Neural cell (in vitro differentiated cells): ENCODE results near the gene RRN3. TPM values are rescaled to one million over a fixed set of nuclear protein-coding genes. Genes with fewer than 3 reads are reported as not detected.
"Not testable (repeated sequence)": the region's sequence is repeated elsewhere in the genome, so short reads cannot be mapped to it uniquely, and the experiment has no call there.

Experiments
- H2AFZ ChIP-seq: fragments of 200-600, 300-800 bp; sonication (generic), shearing (Covaris generic); 2 replicates; pipeline ENCODE4 v1.6.0; 2014; ENCODE audit warnings: low read depth, mild to moderate bottlenecking, antibody characterized with exemption, low read length, moderate library complexity
- H3F3A ChIP-seq: fragments of 200-600 bp; shearing (Covaris generic); 2 replicates; pipeline ENCODE4 v1.6.1; 2016; ENCODE audit warnings: mild to moderate bottlenecking, moderate library complexity, mixed read lengths, antibody characterized with exemption, low read length; ENCODE audit not compliant: insufficient read depth, poor library complexity, severe bottlenecking
- H3K27ac ChIP-seq: fragments of 200-600, 300-800 bp; sonication (generic), shearing (Covaris generic); 2 replicates; pipeline ENCODE4 v1.5.1; 2014; ENCODE audit warnings: mild to moderate bottlenecking, low read length, moderate library complexity
- H3K27me3 ChIP-seq: fragments of 300-800, 200-600 bp; sonication (generic), shearing (Covaris generic); 2 replicates; pipeline ENCODE4 v1.6.0; 2014; ENCODE audit warnings: mild to moderate bottlenecking, low read depth, low read length, moderate library complexity; ENCODE audit not compliant: insufficient read depth
- H3K36me3 ChIP-seq: fragments of 300-800, 200-600 bp; sonication (generic), shearing (Covaris generic); 2 replicates; pipeline ENCODE4 v1.5.1; 2014; ENCODE audit warnings: mild to moderate bottlenecking, antibody characterized with exemption, low read length, moderate library complexity; ENCODE audit not compliant: insufficient read depth
- H3K4me2 ChIP-seq: fragments of 300-800, 200-600 bp; sonication (generic), shearing (Covaris generic); 2 replicates; pipeline ENCODE4 v1.6.0; 2014; ENCODE audit warnings: mild to moderate bottlenecking, low read length
- H3K4me3 ChIP-seq: fragments of 300-800, 200-600 bp; sonication (generic), shearing (Covaris generic); 2 replicates; pipeline ENCODE4 v1.5.1; 2014; ENCODE audit warnings: mild to moderate bottlenecking, low read length, moderate library complexity
- H3K79me2 ChIP-seq: fragments of 200-600 bp; shearing (Covaris generic); replicated peaks from 2 replicates; pipeline ENCODE4 v1.6.0; 2014; ENCODE audit warnings: mild to moderate bottlenecking, low read length, moderate library complexity; ENCODE audit not compliant: insufficient read depth
- H3K9ac ChIP-seq: fragments of 300-800, 200-600 bp; sonication (generic), shearing (Covaris generic); 2 replicates; pipeline ENCODE4 v1.6.1; 2016; ENCODE audit warnings: mild to moderate bottlenecking, low read length, mixed read lengths
- H3K9me2 ChIP-seq: fragments of 200-600 bp; shearing (Covaris generic); 2 replicates; pipeline ENCODE4 v1.6.1; 2016; ENCODE audit warnings: mild to moderate bottlenecking, low read length, mixed read lengths; ENCODE audit not compliant: insufficient read depth
- H3K9me3 ChIP-seq: fragments of 200-600, 300-800 bp; sonication (generic), shearing (Covaris generic); 2 replicates; pipeline ENCODE4 v1.6.1; 2016; ENCODE audit warnings: mild to moderate bottlenecking, mixed run types, low read length, moderate library complexity, mixed read lengths
- H4K20me1 ChIP-seq: fragments of 200-600 bp; shearing (Covaris generic); 2 replicates; pipeline ENCODE4 v1.6.1; 2016; ENCODE audit warnings: mild to moderate bottlenecking, mixed run types; ENCODE audit not compliant: insufficient read depth
- EP300 ChIP-seq: fragments of 450-650 bp; conservative IDR thresholded peaks from 2 replicates; pipeline ENCODE4 v1.6.1; 2014; ENCODE audit warnings: antibody characterized with exemption, mild to moderate bottlenecking, moderate library complexity; ENCODE audit not compliant: poor library complexity, severe bottlenecking
- POLR2AphosphoS5 ChIP-seq: IDR thresholded peaks from 2 replicates; pipeline ENCODE4 v1.6.1; 2012
- RAD21 ChIP-seq: fragments of 450-650 bp; conservative IDR thresholded peaks from 2 replicates; pipeline ENCODE4 v1.6.1; 2014; ENCODE audit warnings: antibody characterized with exemption, mild to moderate bottlenecking, moderate library complexity
- SMC3 ChIP-seq: fragments of 450-650 bp; conservative IDR thresholded peaks from 2 replicates; pipeline ENCODE4 v1.6.1; 2014; ENCODE audit warnings: antibody characterized with exemption, mild to moderate bottlenecking, moderate library complexity; ENCODE audit not compliant: poor library complexity
- polyA plus RNA-seq: library from polyadenylated mRNA; depleted of rRNA; stranded (reverse); fragments of >200 nt; gene quantifications from 2 replicates; pipeline ENCODE4 v1.2.3, GENCODE V29; 2014

RRN3 gene
- polyA plus RNA-seq, 1 donor from 2014 or later, result 95.4 TPM

- Histone ChIP-seq H4K20me1 (no peaks in the 10 kb centered on the region), H3K79me2 (no peaks in the 10 kb centered on the region), H3K9me3 (no peaks in the 10 kb centered on the region), H3K4me2 (no peak overlapping the region), H3K27ac (no peak overlapping the region), H3F3A (no peaks in the 10 kb centered on the region), H3K9ac (no peak overlapping the region), H2AFZ (no peak overlapping the region), H3K27me3 (no peaks in the 10 kb centered on the region), H3K4me3 (no peak overlapping the region), H3K9me2 (no peaks in the 10 kb centered on the region), H3K36me3 (no peaks in the 10 kb centered on the region)
- TF ChIP-seq SMC3 (no peak), POLR2AphosphoS5 (no peak), EP300 (no peak), RAD21 (no peak)
These were observed 47.5 kb upstream of the RRN3 start for GRCh38 chr16:15141586-15141985.

DNA sequence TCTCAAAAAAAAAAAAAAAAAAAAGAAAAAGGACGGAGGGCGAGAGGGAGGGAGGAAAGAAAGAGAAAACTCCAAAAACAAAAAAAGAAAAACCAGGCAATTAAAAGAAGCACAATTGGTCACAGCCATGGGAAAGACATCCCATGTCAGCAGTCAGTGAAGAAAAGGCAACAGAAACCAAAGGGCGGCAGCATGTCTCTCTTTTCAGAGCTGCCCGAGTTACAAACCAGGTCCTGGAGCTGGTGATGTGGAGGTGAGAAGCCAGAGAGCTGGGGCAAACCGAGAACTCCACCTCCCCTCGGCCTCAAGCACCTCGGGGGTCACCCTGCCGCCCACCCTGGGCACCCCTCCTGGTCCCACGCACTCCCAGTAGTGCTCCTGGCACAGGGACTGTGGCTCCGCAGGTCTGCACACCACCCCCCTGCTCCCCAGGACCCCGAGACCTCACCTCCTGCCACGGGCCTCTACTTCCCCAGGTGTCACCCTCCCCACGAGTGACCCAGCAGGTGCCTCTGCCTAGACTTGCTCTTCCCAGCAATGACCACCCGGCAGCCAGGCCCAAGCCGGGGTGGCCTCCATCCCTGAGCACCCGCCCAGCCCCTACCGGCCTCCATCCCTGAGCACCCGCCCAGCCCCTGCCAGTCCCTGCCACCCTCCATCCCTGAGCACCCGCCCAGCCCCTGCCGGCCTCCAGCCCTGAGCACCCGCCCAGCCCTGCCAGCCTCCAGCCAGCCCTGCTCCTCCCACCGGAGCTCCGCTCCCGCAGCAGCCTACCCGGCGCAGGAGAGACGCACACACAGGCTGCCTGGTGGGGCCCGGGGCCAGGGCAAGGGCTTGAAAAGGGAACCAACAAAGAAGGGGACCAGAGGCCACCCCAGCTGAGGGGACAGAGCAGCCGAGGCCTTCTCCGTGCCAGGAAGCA, 46.6 kb upstream of the RRN3 start:
- H3K27ac ChIP-seq, H3K79me2 ChIP-seq, H2AFZ ChIP-seq, H4K20me1 ChIP-seq, H3K9me3 ChIP-seq, H3K9ac ChIP-seq, H3K36me3 ChIP-seq, H3F3A ChIP-seq, H3K9me2 ChIP-seq, H3K27me3 ChIP-seq, H3K4me3 ChIP-seq, H3K4me2 ChIP-seq: not testable (repeated sequence)

- H2AFZ ChIP-seq, H3K79me2 ChIP-seq, H3K9me3 ChIP-seq, H3F3A ChIP-seq, H3K27me3 ChIP-seq, H4K20me1 ChIP-seq, H3K4me3 ChIP-seq, H3K4me2 ChIP-seq, H3K27ac ChIP-seq, H3K36me3 ChIP-seq, H3K9ac ChIP-seq, H3K9me2 ChIP-seq: not testable (repeated sequence)
These were observed 43.4 kb upstream of the RRN3 start for GRCh38 chr16:15137514-15137913.

DNA sequence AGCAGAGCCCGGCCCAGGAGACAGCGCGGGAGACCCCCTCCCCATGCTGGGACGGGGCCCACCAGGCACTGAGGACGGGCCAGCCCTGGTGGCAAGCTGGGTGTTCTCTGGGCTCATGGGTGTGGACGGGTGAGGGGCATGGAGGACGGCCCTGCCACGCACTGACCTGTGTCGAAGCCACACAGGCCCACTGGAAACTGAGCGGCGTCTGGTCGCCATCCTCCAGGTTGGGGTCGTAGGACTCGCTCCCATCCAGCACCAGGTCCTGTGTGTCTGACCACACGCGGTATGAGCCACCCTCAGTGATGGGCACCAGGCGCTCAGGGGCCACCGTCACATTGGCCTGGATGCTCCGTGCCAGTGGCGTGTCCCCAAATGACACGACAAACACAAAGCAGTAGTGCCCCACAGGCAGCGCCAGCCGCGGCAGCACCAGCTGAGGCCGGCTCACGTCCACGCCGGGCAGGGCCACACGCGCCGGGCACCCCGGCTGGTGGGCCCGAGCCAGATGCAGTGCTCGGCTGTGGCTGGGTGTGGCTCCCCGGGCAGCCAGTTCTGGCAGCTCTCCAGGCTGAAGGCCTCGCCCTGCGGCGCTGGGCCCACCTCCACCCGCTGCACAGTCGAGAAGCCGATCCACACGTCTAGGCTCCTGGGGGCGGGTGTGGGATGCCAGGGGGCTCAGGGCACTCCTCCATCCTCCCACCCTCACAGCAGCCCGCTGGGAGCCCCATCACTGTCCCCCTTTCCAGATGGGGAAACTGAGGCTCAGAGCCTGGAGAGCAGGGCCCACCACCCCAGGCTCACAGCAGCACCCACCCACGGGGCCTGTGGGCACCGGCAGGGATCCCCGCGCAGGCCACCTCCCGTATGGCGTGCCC, 41.6 kb upstream of the RRN3 start:
- H3K27me3 ChIP-seq, H3K4me2 ChIP-seq, H4K20me1 ChIP-seq, H2AFZ ChIP-seq, H3K4me3 ChIP-seq, H3K79me2 ChIP-seq, H3F3A ChIP-seq, H3K9me2 ChIP-seq, H3K36me3 ChIP-seq, H3K27ac ChIP-seq, H3K9ac ChIP-seq, H3K9me3 ChIP-seq: not testable (repeated sequence)

- H3K27ac ChIP-seq, H3K9me2 ChIP-seq, H3K4me2 ChIP-seq, H3K9ac ChIP-seq, H3K27me3 ChIP-seq, H3K4me3 ChIP-seq, H4K20me1 ChIP-seq, H3K36me3 ChIP-seq, H3K79me2 ChIP-seq, H3F3A ChIP-seq, H3K9me3 ChIP-seq, H2AFZ ChIP-seq: not testable (repeated sequence)
These were observed 40.8 kb upstream of the RRN3 start for GRCh38 chr16:15134752-15135482.

DNA sequence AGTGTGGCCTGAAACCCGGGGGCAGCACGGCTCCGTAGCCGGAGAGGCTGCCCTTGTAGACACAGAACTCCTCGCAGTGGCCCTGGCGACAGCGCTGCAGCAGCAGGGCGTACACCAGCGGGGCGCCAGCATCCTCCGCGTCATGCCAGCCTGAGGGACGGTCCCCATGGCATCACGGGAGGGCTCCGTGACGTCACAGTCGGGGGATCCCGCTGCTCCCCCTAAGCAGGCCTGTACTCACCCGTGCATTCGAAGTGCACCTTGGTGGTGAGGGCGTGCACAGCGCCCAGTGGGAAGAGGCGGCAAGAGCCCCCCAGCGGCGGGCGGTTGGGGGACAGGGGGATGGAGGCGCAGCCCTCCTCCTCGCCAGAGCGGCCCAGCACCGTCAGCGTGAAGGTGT, 39.5 kb upstream of the RRN3 start:
- not testable (repeated sequence) for H3K9me3 ChIP-seq, H3K9ac ChIP-seq, H3K4me2 ChIP-seq, H3K4me3 ChIP-seq, H3K27me3 ChIP-seq, H3K9me2 ChIP-seq, H3K36me3 ChIP-seq, H3K79me2 ChIP-seq, H2AFZ ChIP-seq, H3K27ac ChIP-seq, H4K20me1 ChIP-seq, H3F3A ChIP-seq
